Testis (tissue), 2 donors: ENCODE data around the gene MYBPC1.

Experiments used
- CTCF ChIP-seq, 3 experiments: fragments of 450-650 bp in 2 of 3; fragments of 200-600 bp in 1 of 3; sonication (generic) in 1 of 3; IDR thresholded peaks; one replicate each; pipeline ENCODE4 v1.5.1; 2016 to 2019; ENCODE audit warnings: antibody characterized with exemption in 3 of 3, mild to moderate bottlenecking in 2 of 3, moderate library complexity in 1 of 3
- POLR2A ChIP-seq: fragments of 450-650 bp; IDR thresholded peaks from one replicate; pipeline ENCODE4 v1.6.1; 2017; ENCODE audit warnings: antibody characterized with exemption, mild to moderate bottlenecking, moderate library complexity

DNA sequence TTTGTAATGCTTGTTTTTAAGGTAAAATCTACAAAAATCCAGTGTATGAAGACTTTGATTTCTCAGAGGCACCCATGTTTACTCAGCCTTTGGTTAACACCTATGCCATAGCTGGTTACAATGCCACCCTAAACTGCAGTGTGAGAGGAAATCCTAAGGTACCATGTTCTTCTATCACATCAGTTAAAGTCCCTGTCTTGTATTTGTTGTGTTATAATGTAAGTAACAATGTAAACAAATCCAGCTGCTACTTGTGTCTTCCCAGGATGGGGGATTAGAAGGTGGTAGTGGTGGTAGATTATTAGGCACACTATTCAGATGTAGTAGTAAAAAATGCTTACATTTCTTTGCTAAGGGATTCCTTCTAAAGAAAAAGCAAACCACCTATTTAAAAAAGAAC lies 83.3 kb downstream of the MYBPC1 start:
- no peak for TF ChIP-seq CTCF (IDR thresholded peaks at IDR 0.05)
- no peak for TF ChIP-seq POLR2A
